Peyer's patch (tissue), 4 donors: ENCODE results near the gene CELF2. TPM values are rescaled to one million over a fixed set of nuclear protein-coding genes. Genes with fewer than 3 reads are reported as not detected.
"Not testable (repeated sequence)": the region's sequence is repeated elsewhere in the genome, so short reads cannot be mapped to it uniquely, and the experiment has no call there.

ENCODE experiments used
- DNase-seq, 3 donors: peaks; one replicate each; pipeline ENCODE4 v3.0.0-alpha.2; 2017 to 2019
- H3K27ac ChIP-seq, 4 donors: fragments of 200-600 bp; sonication (generic); one replicate each; pipeline ENCODE4 v1.5.1; 2016 to 2019
- H3K27me3 ChIP-seq, 2 donors: fragments of 200-600 bp; sonication (generic); one replicate each; pipeline ENCODE4 v1.5.1; 2019
- H3K36me3 ChIP-seq, 3 donors: fragments of 200-600 bp; sonication (generic); one replicate each; pipeline ENCODE4 v1.5.1; 2016 to 2019
- H3K4me1 ChIP-seq, 4 donors: fragments of 200-600 bp; sonication (generic); one replicate each; pipeline ENCODE4 v1.5.1; 2016 to 2019
- H3K4me3 ChIP-seq, 4 donors: fragments of 200-600 bp; sonication (generic); 1 replicate in 3 of 4; 2 replicates in 1 of 4; pipeline ENCODE4 v1.5.1; 2016 to 2019; ENCODE audit warnings: mild to moderate bottlenecking in 1 of 4
- H3K9me3 ChIP-seq, 4 donors: fragments of 200-600 bp; sonication (generic); one replicate each; pipeline ENCODE4 v1.5.1; 2016 to 2019; ENCODE audit warnings: mild to moderate bottlenecking in 1 of 4
- POLR2A ChIP-seq, 2 donors: fragments of 450-650 bp; IDR thresholded peaks; one replicate each; pipeline ENCODE4 v1.5.1; 2017; ENCODE audit warnings: antibody characterized with exemption in 2 of 2, mild to moderate bottlenecking in 2 of 2, moderate library complexity in 2 of 2
- total RNA-seq, 4 donors: library from RNA; depleted of rRNA; stranded (reverse); fragments of >200 nt; gene quantifications; one replicate each; pipeline ENCODE4 v1.1.0, GENCODE V29; 2016
- TF ChIP-seq, protein P1 (sequence below), 6 experiments: fragments of 450-650 bp in 4 of 6; fragments of 200-600 bp in 2 of 6; sonication (generic) in 1 of 6; IDR thresholded peaks; one replicate each; pipeline ENCODE4 v1.5.1; 2017 to 2019; ENCODE audit warnings: antibody characterized with exemption in 6 of 6, mild to moderate bottlenecking in 3 of 6, moderate library complexity in 1 of 6

Gene CELF2
- total RNA-seq, 4 donors from 2014 or later, result 20.5 to 110 (median 40.7) TPM

GRCh38 chr10:11345224-11346054 lies 327.8 kb downstream of the CELF2 start:
- TF ChIP-seq, protein P1, sequence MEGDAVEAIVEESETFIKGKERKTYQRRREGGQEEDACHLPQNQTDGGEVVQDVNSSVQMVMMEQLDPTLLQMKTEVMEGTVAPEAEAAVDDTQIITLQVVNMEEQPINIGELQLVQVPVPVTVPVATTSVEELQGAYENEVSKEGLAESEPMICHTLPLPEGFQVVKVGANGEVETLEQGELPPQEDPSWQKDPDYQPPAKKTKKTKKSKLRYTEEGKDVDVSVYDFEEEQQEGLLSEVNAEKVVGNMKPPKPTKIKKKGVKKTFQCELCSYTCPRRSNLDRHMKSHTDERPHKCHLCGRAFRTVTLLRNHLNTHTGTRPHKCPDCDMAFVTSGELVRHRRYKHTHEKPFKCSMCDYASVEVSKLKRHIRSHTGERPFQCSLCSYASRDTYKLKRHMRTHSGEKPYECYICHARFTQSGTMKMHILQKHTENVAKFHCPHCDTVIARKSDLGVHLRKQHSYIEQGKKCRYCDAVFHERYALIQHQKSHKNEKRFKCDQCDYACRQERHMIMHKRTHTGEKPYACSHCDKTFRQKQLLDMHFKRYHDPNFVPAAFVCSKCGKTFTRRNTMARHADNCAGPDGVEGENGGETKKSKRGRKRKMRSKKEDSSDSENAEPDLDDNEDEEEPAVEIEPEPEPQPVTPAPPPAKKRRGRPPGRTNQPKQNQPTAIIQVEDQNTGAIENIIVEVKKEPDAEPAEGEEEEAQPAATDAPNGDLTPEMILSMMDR (IDR thresholded peaks at IDR 0.05), result peak in 2 of 6 experiments; percentile 6 to 8
- no peak for TF ChIP-seq POLR2A (IDR thresholded peaks at IDR 0.05)
- H3K27me3 ChIP-seq, result no peaks in the 10 kb centered on the region
- H3K36me3 ChIP-seq, result no peaks in the 10 kb centered on the region
- H3K27ac ChIP-seq, result no peak overlapping the region
- no peaks in the 10 kb centered on the region for H3K4me1 ChIP-seq
- peak in 1 of 3 donors; percentile 12 for DNase-seq
- no peaks in the 10 kb centered on the region for H3K9me3 ChIP-seq
- no peak overlapping the region for H3K4me3 ChIP-seq

DNA sequence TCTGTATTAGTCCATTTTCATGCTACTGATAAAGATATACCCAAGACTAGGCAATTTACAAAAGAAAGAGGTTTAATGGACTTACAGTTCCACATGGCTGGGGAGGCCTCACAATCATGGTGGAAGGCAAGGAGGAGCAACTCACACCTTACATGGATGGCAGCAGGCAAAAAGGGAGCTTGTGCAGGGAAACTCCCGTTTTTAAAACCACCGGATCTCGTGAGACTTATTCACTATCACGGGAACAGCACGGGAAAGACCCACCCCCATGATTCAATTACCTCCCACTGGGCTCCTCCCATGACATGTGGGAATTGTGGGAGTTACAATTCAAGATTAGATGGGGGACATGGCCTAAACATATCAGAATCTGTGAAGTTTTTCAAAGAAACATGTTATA lies 329.9 kb downstream of the CELF2 start:
- H3K36me3 ChIP-seq, H3K4me3 ChIP-seq: not testable (repeated sequence)

DNA sequence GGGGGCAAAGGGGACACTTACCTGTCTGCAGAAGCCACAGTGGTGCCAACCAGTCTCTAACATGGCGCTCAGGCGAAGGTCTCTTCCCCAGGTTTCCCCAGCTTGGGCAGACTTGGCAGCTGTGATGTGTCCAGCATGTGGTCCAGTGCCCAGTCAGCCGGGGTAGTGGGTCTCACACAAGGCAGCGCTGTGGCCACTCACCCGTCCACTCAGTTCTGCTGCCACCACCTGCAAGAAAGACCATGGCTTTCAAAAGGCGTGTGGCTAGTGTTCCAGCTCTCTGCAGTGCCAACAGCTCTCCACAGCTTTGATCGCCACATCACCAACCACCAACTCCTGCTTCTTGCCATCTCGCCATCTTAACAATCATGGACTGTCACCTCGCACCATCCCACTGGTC lies 334.1 kb downstream of the CELF2 start:
- Histone ChIP-seq H3K27ac (no peak overlapping the region), H3K36me3 (no peaks in the 10 kb centered on the region), H3K27me3 (no peaks in the 10 kb centered on the region), H3K4me1 (no peaks in the 10 kb centered on the region), H3K4me3 (no peak overlapping the region), H3K9me3 (no peaks in the 10 kb centered on the region)
- no peak for TF ChIP-seq POLR2A (IDR thresholded peaks at IDR 0.05)
- TF ChIP-seq, protein P1 (IDR thresholded peaks at IDR 0.05), result no peak
- DNase-seq, result peak in 2 of 3 donors; percentile 11 to 42

More for the DNA sequence above, 329.9 kb downstream of the CELF2 start:
- H3K27ac ChIP-seq, H3K9me3 ChIP-seq, H3K27me3 ChIP-seq, H3K4me1 ChIP-seq: not testable (repeated sequence)
- DNase-seq, result peak in 1 of 3 donors; percentile 4

GRCh38 chr10:11353006-11353896 lies 335.6 kb downstream of the CELF2 start:
- H3K4me1 ChIP-seq, result no peaks in the 10 kb centered on the region
- DNase-seq, result peak in 1 of 3 donors; percentile 37

GRCh38 chr10:11354823-11355222 lies 337.2 kb downstream of the CELF2 start:
- Histone ChIP-seq H3K27ac (no peak overlapping the region), H3K36me3 (no peaks in the 10 kb centered on the region), H3K9me3 (no peaks in the 10 kb centered on the region), H3K4me1 (no peaks in the 10 kb centered on the region), H3K4me3 (no peak overlapping the region), H3K27me3 (no peaks in the 10 kb centered on the region)
- TF ChIP-seq POLR2A (IDR thresholded peaks at IDR 0.05), result no peak
- TF ChIP-seq, protein P1 (IDR thresholded peaks at IDR 0.05), result no peak
- DNase-seq, result peak in 1 of 3 donors; percentile 8

More at GRCh38 chr10:11353006-11353896, 335.6 kb downstream of the CELF2 start:
- Histone ChIP-seq H3K27ac (no peak overlapping the region), H3K36me3 (no peaks in the 10 kb centered on the region), H3K9me3 (no peaks in the 10 kb centered on the region), H3K4me3 (no peak overlapping the region), H3K27me3 (no peaks in the 10 kb centered on the region)
- no peak for TF ChIP-seq POLR2A (IDR thresholded peaks at IDR 0.05)
- TF ChIP-seq, protein P1 (IDR thresholded peaks at IDR 0.05), result no peak

GRCh38 chr10:11355592-11355991 lies 337.9 kb downstream of the CELF2 start:
- Histone ChIP-seq H3K4me3 (no peak overlapping the region), H3K9me3 (no peaks in the 10 kb centered on the region), H3K4me1 (no peaks in the 10 kb centered on the region), H3K27ac (no peak overlapping the region), H3K36me3 (no peaks in the 10 kb centered on the region), H3K27me3 (no peaks in the 10 kb centered on the region)
- DNase-seq, result peak in 1 of 3 donors; percentile 15
- TF ChIP-seq POLR2A (IDR thresholded peaks at IDR 0.05), result no peak
- TF ChIP-seq, protein P1 (IDR thresholded peaks at IDR 0.05), result no peak
